Right lobe of liver (tissue), 4 donors: Measurements from ENCODE around the gene PRKAG2.

Experiments
- CTCF ChIP-seq, 4 donors: fragments of 200-600 bp in 3 of 4; fragments of 450-650 bp in 1 of 4; IDR thresholded peaks; one replicate each; pipeline versions ENCODE4 v1.5.1 to v1.8.0; 2016 to 2022; ENCODE audit warnings: antibody characterized with exemption in 4 of 4, mild to moderate bottlenecking in 2 of 4
- POLR2A ChIP-seq: fragments of 450-650 bp; IDR thresholded peaks from one replicate; pipeline ENCODE4 v1.6.1; 2017; ENCODE audit warnings: antibody characterized with exemption, mild to moderate bottlenecking
- donor health status: DM: no; HTN: no; CAD: no.
- donor health status: DM: no; HTN: no; CAD: no.
- donor health status: DM: no; HTN: yes; CAD: no.

DNA sequence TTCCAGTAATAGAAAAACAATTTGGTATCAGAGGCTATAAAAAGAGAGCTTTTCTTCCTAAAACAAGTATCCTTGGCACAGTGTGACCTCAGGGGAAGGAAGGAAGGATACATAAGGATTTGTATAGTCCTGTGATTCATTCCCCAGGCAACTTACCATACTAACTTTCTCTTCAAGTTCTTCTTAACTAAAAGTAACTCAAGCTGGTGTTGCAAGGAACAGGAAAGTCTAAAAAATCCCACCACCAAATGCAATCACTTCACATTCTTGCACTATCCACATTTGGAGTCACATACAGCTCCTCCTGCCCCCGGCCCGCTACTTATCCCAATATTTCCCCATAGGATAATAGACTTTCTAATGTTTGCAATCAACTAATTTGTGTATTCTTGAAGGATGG, 84.8 kb downstream of the PRKAG2 start:
- TF ChIP-seq CTCF (IDR thresholded peaks at IDR 0.05) (no peak), POLR2A (no peak)
